Stimulated activated CD8-positive, alpha-beta memory T cell treated with anti-CD3 and anti-CD28 coated beads, Interleukin-12 subunit alpha, Interleukin-12 subunit beta, amount 100 ng/mL, for 1 hour (primary cell): ENCODE results near the gene CHGA.

ENCODE experiments used
- DNase-seq: peaks from one replicate; pipeline ENCODE4 v3.0.0-alpha.2; 2020; ENCODE audit warnings: low read depth

CHGA gene

GRCh38 chr14:92945544-92945943, 22.6 kb downstream of the CHGA start:
- no peak for DNase-seq

GRCh38 chr14:92945959-92946846, 23.3 kb downstream of the CHGA start:
- DNase-seq, result no peak

- DNase-seq, result no peak
Measured at GRCh38 chr14:92946847-92947545, 24.0 kb downstream of the CHGA start.

GRCh38 chr14:92948647-92949046, 25.7 kb downstream of the CHGA start:
- no peak for DNase-seq

GRCh38 chr14:92949496-92950192, 26.7 kb downstream of the CHGA start:
- DNase-seq, result no peak

GRCh38 chr14:92950193-92950540, 27.2 kb downstream of the CHGA start:
- no peak for DNase-seq

- no peak for DNase-seq
Measured at GRCh38 chr14:92950773-92951172, 27.8 kb downstream of the CHGA start.

- no peak for DNase-seq
Measured at GRCh38 chr14:92951261-92951660, 28.3 kb downstream of the CHGA start.

GRCh38 chr14:92951912-92952471, 29.0 kb downstream of the CHGA start:
- peak; percentile 67 for DNase-seq

- DNase-seq, result no peak
Measured at GRCh38 chr14:92952481-92953298, 29.7 kb downstream of the CHGA start.

GRCh38 chr14:92953526-92953925, 30.6 kb downstream of the CHGA start:
- DNase-seq, result no peak

GRCh38 chr14:92954933-92955332, 32.0 kb downstream of the CHGA start:
- DNase-seq, result no peak

GRCh38 chr14:92955381-92955780, 32.4 kb downstream of the CHGA start:
- DNase-seq, result no peak

- DNase-seq, result no peak
Measured at GRCh38 chr14:92956961-92957360, 34.0 kb downstream of the CHGA start.

- no peak for DNase-seq
Measured at GRCh38 chr14:92958373-92959188, 35.6 kb downstream of the CHGA start.

GRCh38 chr14:92959189-92959531, 36.2 kb downstream of the CHGA start:
- no peak for DNase-seq

- DNase-seq, result no peak
Measured at GRCh38 chr14:92959761-92960680, 37.1 kb downstream of the CHGA start.

GRCh38 chr14:92960706-92961566, 38.0 kb downstream of the CHGA start:
- DNase-seq, result no peak

- DNase-seq, result no peak
Measured at GRCh38 chr14:92961567-92961855, 38.6 kb downstream of the CHGA start.
